Measurements from ENCODE around the gene IMPDH2. TPM values are rescaled to one million over a fixed set of nuclear protein-coding genes. Genes with fewer than 3 reads are reported as not detected.

Gene IMPDH2
- total and polyA plus RNA-seq, 7 donors = 82.8 to 397 (median 214) TPM

GRCh38 chr3:49005303-49005680 lies 23.9 kb downstream of the IMPDH2 start:
- TF ChIP-seq CTCF (IDR thresholded peaks at IDR 0.05) = no peak
- H3K9me3 ChIP-seq = no peaks in the 10 kb centered on the region
- H3K4me1 ChIP-seq = peaks cover 17% of the 10 kb centered on the region
- H3K27ac ChIP-seq = peak overlapping the region; percentile 16
- no peaks in the 10 kb centered on the region for H3K27me3 ChIP-seq (ENCODE audit: insufficient read depth in 3 of 3, low read length in 2 of 3)
- intact Hi-C loops (cut with DNase I) = no loop called here
- DNase-seq = no peak
- WGBS, 3 donors = 96 to 100% (median 97%) methylated on average over 3 of the region's 3 CpGs
- H3K36me3 ChIP-seq (ENCODE audit: insufficient read depth in 1 of 2, low read depth in 1 of 2) = peaks cover 0 to 3% of the 10 kb centered on the region in 2 donors
- no peak overlapping the region for H3K4me3 ChIP-seq
- no peak for ATAC-seq

GRCh38 chr3:49004352-49005302 lies 24.6 kb downstream of the IMPDH2 start:
- intact Hi-C loops (cut with DNase I) = no loop called here
- Histone ChIP-seq H3K4me1 (peaks cover 17% of the 10 kb centered on the region), H3K36me3 (ENCODE audit: insufficient read depth in 1 of 2, low read depth in 1 of 2) (peaks cover 0 to 3% of the 10 kb centered on the region in 2 donors), H3K27ac (no peak overlapping the region), H3K27me3 (ENCODE audit: insufficient read depth in 3 of 3, low read length in 2 of 3) (no peaks in the 10 kb centered on the region), H3K9me3 (no peaks in the 10 kb centered on the region), H3K4me3 (no peak overlapping the region)
- ATAC-seq = no peak
- DNase-seq = no peak
- 85 to 89% (median 89%) methylated on average over 16 of the region's 16 CpGs for WGBS, 3 donors
- no peak for TF ChIP-seq CTCF (IDR thresholded peaks at IDR 0.05)

GRCh38 chr3:49001155-49001554 lies 28.0 kb downstream of the IMPDH2 start:
- Histone ChIP-seq H3K27me3 (ENCODE audit: insufficient read depth in 3 of 3, low read length in 2 of 3) (no peaks in the 10 kb centered on the region), H3K4me1 (peaks cover 3% of the 10 kb centered on the region), H3K9me3 (no peaks in the 10 kb centered on the region), H3K4me3 (no peak overlapping the region), H3K36me3 (ENCODE audit: insufficient read depth in 1 of 2, low read depth in 1 of 2) (peaks cover 2 to 9% of the 10 kb centered on the region in 2 donors), H3K27ac (no peak overlapping the region)
- ATAC-seq (no peak), DNase-seq (no peak)
- 79 to 91% (median 80%) methylated on average over 6 of the region's 6 CpGs for WGBS, 3 donors
- intact Hi-C loops (cut with DNase I) = no loop called here
- no peak for TF ChIP-seq CTCF (IDR thresholded peaks at IDR 0.05)

GRCh38 chr3:48999085-48999858 lies 29.9 kb downstream of the IMPDH2 start:
- Histone ChIP-seq H3K27ac (no peak overlapping the region), H3K27me3 (ENCODE audit: insufficient read depth in 3 of 3, low read length in 2 of 3) (no peaks in the 10 kb centered on the region), H3K4me3 (no peak overlapping the region), H3K36me3 (ENCODE audit: insufficient read depth in 1 of 2, low read depth in 1 of 2) (peaks cover 2 to 9% of the 10 kb centered on the region in 2 donors), H3K4me1 (no peaks in the 10 kb centered on the region), H3K9me3 (no peaks in the 10 kb centered on the region)
- intact Hi-C loops (cut with DNase I) = no loop called here
- no peak for DNase-seq
- WGBS, 3 donors = 75 to 85% (median 80%) methylated on average over 8 of the region's 8 CpGs
- ATAC-seq = no peak
- no peak for TF ChIP-seq CTCF (IDR thresholded peaks at IDR 0.05)
